WERI-Rb-1 (cell line): ENCODE measurements around the gene RNF32.

ENCODE experiments used
- DNase-seq: peaks from one replicate; pipeline ENCODE4 v3.0.0-alpha.2; 2020
- H3K27ac ChIP-seq: fragments of 250-450 bp; sonication (Bioruptor Pico); 2 replicates; pipeline ENCODE4 v1.5.1; 2020; ENCODE audit warnings: mild to moderate bottlenecking, moderate library complexity
- H3K27me3 ChIP-seq: fragments of 250-450 bp; sonication (Bioruptor Pico); 2 replicates; pipeline ENCODE4 v1.5.1; 2021; ENCODE audit warnings: mild to moderate bottlenecking, low read depth, moderate library complexity; ENCODE audit not compliant: insufficient read depth, severe bottlenecking
- H3K36me3 ChIP-seq: fragments of 250-450 bp; sonication (Bioruptor Pico); 2 replicates; pipeline ENCODE4 v1.5.1; 2020; ENCODE audit warnings: mild to moderate bottlenecking, moderate library complexity
- H3K4me3 ChIP-seq: 2 replicates; pipeline ENCODE4 v1.5.1; 2011; ENCODE audit warnings: low read depth, mild to moderate bottlenecking, control low read depth, low read length
- H3K9me3 ChIP-seq: fragments of 250-450 bp; sonication (Bioruptor Pico); 2 replicates; pipeline ENCODE4 v1.5.1; 2021; ENCODE audit warnings: mild to moderate bottlenecking, moderate library complexity; ENCODE audit not compliant: severe bottlenecking
- TF ChIP-seq, protein P1 (sequence below): IDR thresholded peaks from 2 replicates; pipeline ENCODE4 v1.5.1; 2011; ENCODE audit warnings: low read depth, mild to moderate bottlenecking, control low read depth, inconsistent platforms, low read length

RNF32 gene

DNA sequence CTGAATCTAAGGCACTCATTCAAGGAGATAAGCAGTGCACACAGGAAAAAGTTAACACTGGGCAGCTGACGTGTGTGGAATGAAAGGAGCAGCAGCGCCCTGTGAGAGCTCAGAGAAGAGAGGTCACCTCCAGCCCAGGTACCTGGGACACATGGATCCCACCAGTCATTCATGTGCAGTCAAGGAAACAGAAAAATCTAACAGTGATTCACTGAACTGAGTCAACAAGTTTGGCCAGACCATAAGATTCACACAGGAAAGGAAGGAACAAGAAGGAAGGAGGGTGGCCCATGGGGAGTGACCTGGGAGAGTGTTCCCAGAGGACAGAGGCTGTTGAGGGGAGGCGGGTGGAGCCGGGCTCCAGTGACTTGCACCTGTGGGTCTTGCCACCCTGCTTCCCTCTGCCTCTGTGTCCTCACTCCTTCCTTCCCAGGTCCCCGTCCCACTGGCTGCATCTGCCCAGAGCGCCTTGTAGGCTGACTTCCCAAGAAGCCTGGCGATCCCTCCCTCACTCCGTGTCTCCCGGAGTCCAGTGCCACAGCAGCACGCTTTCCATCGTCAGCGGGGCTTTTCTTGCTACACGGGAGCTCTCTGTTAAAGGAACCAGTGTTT is 27.7 kb downstream of the RNF32 start:
- H3K4me3 ChIP-seq = no peak overlapping the region
- no peaks in the 10 kb centered on the region for H3K27me3 ChIP-seq
- no peaks in the 10 kb centered on the region for H3K36me3 ChIP-seq
- no peak for DNase-seq
- no peak overlapping the region for H3K27ac ChIP-seq
- H3K9me3 ChIP-seq = no peaks in the 10 kb centered on the region
- TF ChIP-seq, protein P1, sequence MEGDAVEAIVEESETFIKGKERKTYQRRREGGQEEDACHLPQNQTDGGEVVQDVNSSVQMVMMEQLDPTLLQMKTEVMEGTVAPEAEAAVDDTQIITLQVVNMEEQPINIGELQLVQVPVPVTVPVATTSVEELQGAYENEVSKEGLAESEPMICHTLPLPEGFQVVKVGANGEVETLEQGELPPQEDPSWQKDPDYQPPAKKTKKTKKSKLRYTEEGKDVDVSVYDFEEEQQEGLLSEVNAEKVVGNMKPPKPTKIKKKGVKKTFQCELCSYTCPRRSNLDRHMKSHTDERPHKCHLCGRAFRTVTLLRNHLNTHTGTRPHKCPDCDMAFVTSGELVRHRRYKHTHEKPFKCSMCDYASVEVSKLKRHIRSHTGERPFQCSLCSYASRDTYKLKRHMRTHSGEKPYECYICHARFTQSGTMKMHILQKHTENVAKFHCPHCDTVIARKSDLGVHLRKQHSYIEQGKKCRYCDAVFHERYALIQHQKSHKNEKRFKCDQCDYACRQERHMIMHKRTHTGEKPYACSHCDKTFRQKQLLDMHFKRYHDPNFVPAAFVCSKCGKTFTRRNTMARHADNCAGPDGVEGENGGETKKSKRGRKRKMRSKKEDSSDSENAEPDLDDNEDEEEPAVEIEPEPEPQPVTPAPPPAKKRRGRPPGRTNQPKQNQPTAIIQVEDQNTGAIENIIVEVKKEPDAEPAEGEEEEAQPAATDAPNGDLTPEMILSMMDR = no peak

DNA sequence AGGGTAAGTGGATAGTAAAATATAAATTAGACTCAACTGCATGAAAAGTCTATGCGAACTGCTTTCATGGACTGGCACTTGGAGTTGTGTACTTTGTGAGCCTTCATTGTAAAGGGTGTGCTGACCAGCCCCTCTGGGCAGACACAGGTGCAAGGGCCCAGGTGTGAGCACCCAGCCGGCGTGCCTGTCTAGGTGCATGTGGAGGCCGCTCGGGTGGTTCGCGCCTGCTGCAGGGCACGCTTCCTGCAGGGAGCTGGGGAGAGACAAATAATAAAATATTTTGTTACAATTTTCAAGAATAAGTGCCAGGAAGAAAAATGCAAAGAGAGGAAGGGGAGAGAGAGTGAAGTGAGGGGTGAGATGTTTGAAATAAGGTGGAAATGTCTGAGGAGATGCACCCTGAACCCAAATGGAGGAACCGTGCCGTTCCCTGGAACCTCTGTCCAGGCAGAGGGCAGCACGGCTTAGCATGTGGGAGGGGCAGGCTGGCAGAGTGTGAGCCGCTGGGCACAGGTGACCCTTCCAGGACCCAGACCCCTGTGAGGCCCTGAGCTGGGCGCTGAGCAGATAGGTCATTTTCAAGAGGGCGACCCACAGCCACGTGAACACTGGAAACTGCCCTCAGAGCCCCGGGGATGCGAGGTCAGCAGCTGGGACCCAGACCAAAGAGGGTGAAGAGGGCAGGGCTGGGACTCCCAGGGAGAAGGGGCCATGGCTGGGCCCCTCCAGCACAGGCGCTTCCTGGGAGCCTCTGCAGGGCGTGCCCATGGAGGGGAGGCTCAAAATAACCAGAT is 28.7 kb downstream of the RNF32 start:
- Histone ChIP-seq H3K27me3 (no peaks in the 10 kb centered on the region), H3K27ac (no peak overlapping the region), H3K4me3 (no peak overlapping the region), H3K9me3 (no peaks in the 10 kb centered on the region), H3K36me3 (no peaks in the 10 kb centered on the region)
- TF ChIP-seq, protein P1 = no peak
- DNase-seq = no peak

DNA sequence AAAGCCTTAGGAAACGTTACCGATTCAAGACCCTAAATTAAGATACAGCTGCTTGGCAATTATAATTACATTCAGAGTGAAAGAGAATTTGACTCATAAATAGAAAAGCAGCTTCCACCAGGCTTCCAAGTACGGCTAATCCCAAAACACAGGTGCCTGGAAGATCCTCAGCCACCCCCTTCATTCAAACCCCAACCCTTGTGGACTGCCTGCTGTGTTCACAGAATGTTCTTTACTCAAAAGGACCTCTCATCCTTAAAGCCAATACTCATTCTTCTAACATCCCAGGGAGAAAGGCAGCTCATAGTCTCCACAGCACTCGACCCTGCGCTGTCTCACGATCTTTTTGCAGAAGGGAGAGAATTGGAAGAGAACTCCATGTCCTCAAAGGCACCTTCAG is 32.9 kb downstream of the RNF32 start:
- no peaks in the 10 kb centered on the region for H3K27me3 ChIP-seq
- no peaks in the 10 kb centered on the region for H3K9me3 ChIP-seq
- no peak overlapping the region for H3K4me3 ChIP-seq
- H3K27ac ChIP-seq = no peak overlapping the region
- TF ChIP-seq, protein P1 = no peak
- peaks cover 3% of the 10 kb centered on the region; the same call in 1 of the 2 replicates for H3K36me3 ChIP-seq
- DNase-seq = no peak

DNA sequence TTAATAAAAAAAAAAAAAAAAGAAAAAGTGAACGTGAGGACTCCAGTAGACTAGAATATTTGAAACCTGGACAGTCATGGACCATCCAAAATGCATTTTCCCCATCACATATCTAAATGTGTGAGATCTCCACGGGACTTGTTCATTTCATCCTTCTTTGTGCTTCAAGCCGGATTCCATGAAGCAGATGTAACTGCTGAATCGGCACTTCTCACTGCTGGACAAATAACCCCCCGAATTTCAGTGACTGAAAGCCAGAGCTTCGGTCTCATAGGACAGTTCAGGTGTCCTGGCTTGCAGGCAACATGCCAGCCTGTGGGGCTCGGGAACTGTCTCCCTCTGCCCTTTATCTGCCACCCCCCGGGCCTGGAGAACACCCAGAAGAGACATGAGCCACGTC is 33.3 kb downstream of the RNF32 start:
- peaks cover 3% of the 10 kb centered on the region; the same call in 1 of the 2 replicates for H3K36me3 ChIP-seq
- H3K4me3 ChIP-seq = no peak overlapping the region
- H3K9me3 ChIP-seq = no peaks in the 10 kb centered on the region
- TF ChIP-seq, protein P1 = no peak
- H3K27me3 ChIP-seq = no peaks in the 10 kb centered on the region
- DNase-seq = no peak
- no peak overlapping the region for H3K27ac ChIP-seq

DNA sequence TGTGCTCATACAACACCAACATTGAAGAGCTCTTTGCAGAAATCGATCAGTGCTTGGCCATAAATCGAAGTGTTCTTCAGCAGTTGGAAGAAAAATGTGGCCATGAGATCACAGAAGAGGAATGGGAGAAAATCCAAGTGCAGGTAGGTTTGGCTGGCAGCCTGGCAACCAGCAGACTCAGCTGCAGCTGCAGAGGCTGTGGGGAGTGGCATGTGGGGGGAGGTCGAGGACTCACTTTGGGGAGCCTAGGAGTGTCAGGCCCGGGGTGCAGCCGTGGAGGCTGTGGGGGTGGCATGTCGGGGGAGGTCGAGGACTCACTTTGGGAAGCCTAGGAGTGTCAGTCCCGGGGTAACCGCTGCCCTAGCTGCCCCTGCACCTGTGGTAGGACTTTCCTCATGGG is 35.1 kb downstream of the RNF32 start:
- no peak overlapping the region for H3K27ac ChIP-seq
- DNase-seq = no peak
- no peak overlapping the region for H3K4me3 ChIP-seq
- no peaks in the 10 kb centered on the region for H3K27me3 ChIP-seq
- peaks cover 3% of the 10 kb centered on the region; the same call in 1 of the 2 replicates for H3K36me3 ChIP-seq
- no peaks in the 10 kb centered on the region for H3K9me3 ChIP-seq
- TF ChIP-seq, protein P1 = no peak
